K562 (cell line): ENCODE results near the gene NECTIN1.

ENCODE experiments used
- CTCF ChIP-seq, 3 experiments: IDR thresholded peaks in 2 of 3; conservative IDR thresholded peaks in 1 of 3; 2 replicates each; pipeline ENCODE4 v1.5.1; 2011 to 2012; ENCODE audit warnings: low read length in 3 of 3, mild to moderate bottlenecking in 3 of 3, control low read depth in 2 of 3, improper control_type of control experiment in 1 of 3, inconsistent platforms in 1 of 3, low read depth in 1 of 3, mixed read lengths in 1 of 3, moderate library complexity in 1 of 3; ENCODE audit not compliant: insufficient read depth in 2 of 3
- DDX20 ChIP-seq: fragments of 450-650 bp; IDR thresholded peaks from 2 replicates; pipeline ENCODE4 v1.6.1; 2016; ENCODE audit warnings: missing genetic modification characterization, low read depth, mild to moderate bottlenecking, missing compliant biosample characterization, moderate library complexity
- GABPB1 ChIP-seq: sonication (generic); formaldehyde crosslinking; IDR thresholded peaks from 2 replicates; pipeline ENCODE4 v1.8.0; 2022; ENCODE audit warnings: mild to moderate bottlenecking, missing genetic modification reagents
- PREB ChIP-seq: sonication (generic); formaldehyde crosslinking; IDR thresholded peaks from 2 replicates; pipeline ENCODE4 v1.8.1; 2023; ENCODE audit warnings: mild to moderate bottlenecking, missing genetic modification reagents
- RB1 ChIP-seq: fragments of 450-650 bp; IDR thresholded peaks from 2 replicates; pipeline ENCODE4 v1.6.1; 2017; ENCODE audit warnings: low read depth, mild to moderate bottlenecking
- RBBP5 ChIP-seq: fragments of 200-600 bp; sonication (generic); IDR thresholded peaks from 2 replicates; pipeline ENCODE4 v1.6.1; 2012; ENCODE audit warnings: borderline replicate concordance, mild to moderate bottlenecking, low read length, control low read depth, inconsistent platforms; ENCODE audit not compliant: insufficient read depth, poor library complexity, severe bottlenecking
- REST ChIP-seq, 2 experiments: fragments of 450-650 bp; formaldehyde crosslinking in 1 of 2; IDR thresholded peaks; 2 replicates each; pipeline versions ENCODE4 v1.4.0 to v1.6.1; 2014 to 2020; ENCODE audit warnings: mild to moderate bottlenecking in 2 of 2, borderline replicate concordance in 1 of 2, low read depth in 1 of 2
- SMARCA4 ChIP-seq: fragments of 450-650 bp; IDR thresholded peaks from 2 replicates; pipeline ENCODE4 v1.6.1; 2016
- TCF7L2 ChIP-seq: fragments of 150-350 bp; IDR thresholded peaks from 2 replicates; pipeline ENCODE4 v1.6.1; 2016; ENCODE audit warnings: low read depth, mild to moderate bottlenecking, low read length, moderate library complexity
- WHSC1 ChIP-seq: IDR thresholded peaks from one replicate; pipeline ENCODE4 v1.6.1; 2012; ENCODE audit warnings: low read length, control low read depth, inconsistent platforms
- ZBED1 ChIP-seq: IDR thresholded peaks from 2 replicates; pipeline ENCODE4 v1.6.1; 2014
- ZNF766 ChIP-seq: fragments of 200-800 bp; sonication (Bioruptor generic); conservative IDR thresholded peaks from 2 replicates; pipeline ENCODE4 v1.6.1; 2016; ENCODE audit warnings: missing genetic modification characterization, missing compliant biosample characterization
- ZSCAN29 ChIP-seq: fragments of 450-650 bp; IDR thresholded peaks from 2 replicates; pipeline ENCODE4 v1.6.1; 2017

GRCh38 chr11:119738059-119738439 lies 9.0 kb upstream of the NECTIN1 start:
- TF ChIP-seq ZSCAN29 (no peak), DDX20 (tag) (no peak), WHSC1 (no peak), RBBP5 (no peak), CTCF (IDR thresholded peaks at IDR 0.05 in 2 of 3, conservative IDR thresholded peaks at IDR 0.05 in 1 of 3; ENCODE audit: insufficient read depth in 2 of 3, low read depth in 1 of 3, low read length in 3 of 3) (no peak), SMARCA4 (no peak), TCF7L2 (no peak), REST (IDR thresholded peaks at IDR 0.05; ENCODE audit: borderline replicate concordance) (no peak), REST (CRISPR knock-in tag; IDR thresholded peaks at IDR 0.05; ENCODE audit: low read depth) (no peak), PREB (CRISPR knock-in tag) (no peak), GABPB1 (CRISPR knock-in tag) (no peak), RB1 (no peak), ZBED1 (no peak), ZNF766 (no peak)
